ENCODE measurements around the gene TOMM70.

GRCh38 chr3:100358413-100358812 lies 42.5 kb downstream of the TOMM70 start:
- TF ChIP-seq POLR2A (IDR thresholded peaks at IDR 0.05; ENCODE audit: low read depth, low read length) = no peak
- no peak for TF ChIP-seq POLR2AphosphoS5 (IDR thresholded peaks at IDR 0.05; ENCODE audit: low read depth, low read length)
- TF ChIP-seq TAF1 (IDR thresholded peaks at IDR 0.05; ENCODE audit: borderline replicate concordance, low read depth, low read length) = no peak

Data from GM12892 (cell line).